GM21528 (cell line): ENCODE measurements around the gene SORL1-AS1.

ENCODE experiments used
- ATAC-seq: cut with Tn5 transposase; IDR thresholded peaks from one replicate; pipeline ENCODE4 v1.9.1; 2021; ENCODE audit warnings: mild to moderate bottlenecking, moderate library complexity; ENCODE audit not compliant: unreplicated experiment, low FRiP score

Gene SORL1-AS1

GRCh38 chr11:121452609-121453150, at the start of gene SORL1-AS1:
SORL1-AS1 (minus strand) TSS chr11:121452967.
- peak; percentile 33 for ATAC-seq

DNA sequence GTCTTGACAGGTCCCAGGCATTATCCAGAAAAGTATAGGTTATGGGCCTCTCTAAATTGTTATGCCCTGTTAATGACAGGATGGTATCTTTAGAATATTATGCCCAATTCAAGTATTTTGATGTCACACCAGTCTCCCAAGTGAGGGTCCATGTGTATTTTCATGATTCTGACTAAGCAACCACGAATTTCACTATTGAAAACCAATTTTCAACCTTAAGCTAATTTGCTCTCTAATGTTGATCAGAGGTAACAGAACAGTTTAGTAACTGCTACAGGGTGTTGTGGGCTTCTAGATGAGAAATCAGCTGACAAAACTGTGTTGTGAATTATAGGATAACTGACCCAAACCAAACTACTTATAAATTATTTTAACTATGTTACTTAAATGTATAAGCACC, 48.0 kb upstream of the SORL1-AS1 start:
- ATAC-seq, result no peak

DNA sequence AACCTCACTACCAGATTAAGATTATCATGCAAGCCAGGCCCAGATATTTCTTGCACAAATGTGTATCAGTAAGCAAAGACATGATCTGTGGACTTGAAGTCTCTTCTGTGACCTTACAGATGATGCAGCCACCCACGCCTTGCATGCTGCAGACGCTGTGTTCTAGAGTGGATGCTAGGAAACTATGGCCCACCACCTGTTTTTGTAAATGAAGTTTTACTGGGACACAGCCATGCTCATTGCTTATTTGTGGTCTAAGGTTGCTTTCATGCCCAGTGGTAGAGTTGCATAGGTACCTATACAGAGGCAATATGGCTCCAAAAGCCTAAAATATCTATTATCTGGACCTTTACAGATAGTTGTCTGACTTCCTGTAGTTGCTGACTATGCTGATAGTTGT, 47.5 kb upstream of the SORL1-AS1 start:
- ATAC-seq, result no peak

DNA sequence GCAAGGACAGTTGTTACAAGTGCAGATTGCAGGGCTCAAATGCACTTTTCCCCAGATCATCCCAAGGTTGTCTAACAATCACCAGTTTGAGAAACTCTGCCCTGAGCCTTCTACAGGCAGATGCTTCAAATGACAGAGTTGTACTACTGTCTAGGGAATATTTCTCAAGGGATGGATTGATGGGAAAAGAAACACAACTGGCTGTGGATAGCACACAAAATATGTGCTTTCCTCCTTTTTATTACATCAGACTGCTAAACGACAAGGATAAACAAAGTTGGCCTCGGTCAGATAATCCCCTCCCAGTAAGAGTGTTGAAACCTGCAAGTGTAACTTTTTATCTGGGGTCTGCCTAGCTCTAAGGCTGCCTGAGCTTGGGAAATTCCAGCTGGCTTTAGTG, 46.6 kb upstream of the SORL1-AS1 start:
- no peak for ATAC-seq

- no peak for ATAC-seq
These were observed 44.6 kb upstream of the SORL1-AS1 start for GRCh38 chr11:121497176-121497998.

DNA sequence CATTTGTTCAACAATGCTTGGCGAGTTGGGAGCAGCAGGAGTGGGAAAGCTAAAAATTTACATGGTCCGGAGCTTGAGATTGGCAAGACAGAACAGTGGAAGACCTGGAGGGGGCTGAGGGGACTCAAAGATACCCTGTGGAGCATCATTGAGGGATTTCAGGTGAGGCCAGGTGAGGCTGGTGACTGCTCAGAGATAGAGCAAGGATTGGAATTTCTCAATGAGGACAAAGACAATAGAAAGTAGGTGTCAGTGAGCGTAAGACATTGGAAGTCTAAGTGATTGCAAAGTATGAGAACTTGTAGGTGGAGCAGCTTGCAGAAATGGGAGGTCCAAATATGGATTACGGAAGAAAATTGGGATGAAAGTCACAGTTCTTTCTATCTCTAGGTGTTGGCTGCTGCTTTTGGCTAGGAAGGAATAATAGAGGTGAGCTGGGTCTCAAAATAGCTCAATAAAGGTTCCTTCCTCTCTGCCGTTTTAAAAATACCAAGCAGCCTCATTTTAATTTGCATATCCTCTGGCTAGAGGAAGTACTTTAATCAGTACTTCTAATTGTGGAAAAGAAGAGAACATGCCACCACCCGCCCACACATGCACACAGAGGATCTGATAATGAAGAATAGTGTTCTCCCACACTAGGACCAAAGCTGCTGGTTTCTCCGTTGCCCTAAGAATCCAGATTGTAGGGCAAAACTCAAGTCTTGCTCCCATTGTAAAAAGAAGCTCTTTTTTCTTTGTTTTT, 41.8 kb upstream of the SORL1-AS1 start:
- peak; percentile 83 for ATAC-seq

DNA sequence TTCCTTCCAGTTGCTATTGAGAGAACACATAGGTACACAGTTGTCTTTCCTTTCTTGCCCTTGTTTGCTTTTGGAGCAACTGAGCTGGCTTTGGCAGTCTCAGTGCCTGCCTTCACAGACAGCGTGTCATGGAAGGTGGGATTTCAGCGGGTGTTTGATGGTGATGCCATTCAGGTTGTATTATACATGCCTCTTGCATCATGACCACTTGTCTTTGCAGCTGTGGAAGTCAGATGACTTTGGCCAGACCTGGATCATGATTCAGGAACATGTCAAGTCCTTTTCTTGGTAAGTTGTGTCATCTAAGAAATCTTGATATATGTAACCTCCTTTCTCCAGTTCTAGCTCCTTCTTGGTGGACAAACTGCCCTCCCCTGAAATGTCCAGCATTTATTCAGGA, 37.1 kb upstream of the SORL1-AS1 start:
- ATAC-seq, result no peak

- ATAC-seq, result no peak
These were observed 35.9 kb upstream of the SORL1-AS1 start for GRCh38 chr11:121488641-121489040.

DNA sequence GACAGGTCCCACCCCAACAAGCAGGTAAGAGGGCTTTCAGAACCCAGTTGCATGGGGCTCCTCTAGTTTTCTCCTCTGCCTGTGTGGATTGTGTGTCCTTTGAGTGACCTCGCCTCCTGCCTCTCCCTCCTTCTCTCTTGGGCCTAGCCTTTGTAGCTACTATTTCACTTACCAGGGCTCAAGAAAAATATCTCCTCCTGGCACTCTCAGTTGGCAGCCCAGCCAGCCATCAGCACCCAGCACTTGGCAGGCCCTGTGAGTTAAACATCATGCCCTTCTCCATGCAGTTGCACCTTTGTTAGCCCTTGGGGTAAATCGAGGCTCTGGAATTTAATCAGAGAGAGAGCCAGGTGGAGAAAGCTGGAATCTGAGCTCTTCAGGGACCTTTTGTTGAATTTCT, 35.4 kb upstream of the SORL1-AS1 start:
- no peak for ATAC-seq

DNA sequence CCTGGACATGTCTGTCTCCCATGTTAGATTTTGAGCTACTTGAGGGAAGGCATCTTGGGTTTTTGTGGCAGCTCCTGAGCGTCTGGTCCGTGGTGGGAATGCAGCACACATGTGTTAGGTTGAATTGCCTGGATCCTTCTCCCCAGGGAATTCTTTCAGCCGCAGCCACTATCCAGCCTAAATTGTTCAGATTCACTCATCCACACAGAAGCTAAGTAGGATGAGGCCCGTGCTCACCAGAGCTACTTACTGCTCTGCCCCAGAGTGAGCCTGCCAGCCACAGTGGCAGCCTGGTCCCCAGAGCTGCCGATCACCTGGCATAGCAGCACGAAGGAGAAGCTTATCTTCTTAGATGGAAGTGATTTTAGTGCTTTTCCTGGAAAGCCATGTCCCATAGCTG, 34.4 kb upstream of the SORL1-AS1 start:
- no peak for ATAC-seq

GRCh38 chr11:121486054-121486453, 33.3 kb upstream of the SORL1-AS1 start:
- no peak for ATAC-seq

GRCh38 chr11:121485216-121485615, 32.4 kb upstream of the SORL1-AS1 start:
- ATAC-seq, result no peak

GRCh38 chr11:121483805-121484480, 31.2 kb upstream of the SORL1-AS1 start:
- ATAC-seq, result no peak

DNA sequence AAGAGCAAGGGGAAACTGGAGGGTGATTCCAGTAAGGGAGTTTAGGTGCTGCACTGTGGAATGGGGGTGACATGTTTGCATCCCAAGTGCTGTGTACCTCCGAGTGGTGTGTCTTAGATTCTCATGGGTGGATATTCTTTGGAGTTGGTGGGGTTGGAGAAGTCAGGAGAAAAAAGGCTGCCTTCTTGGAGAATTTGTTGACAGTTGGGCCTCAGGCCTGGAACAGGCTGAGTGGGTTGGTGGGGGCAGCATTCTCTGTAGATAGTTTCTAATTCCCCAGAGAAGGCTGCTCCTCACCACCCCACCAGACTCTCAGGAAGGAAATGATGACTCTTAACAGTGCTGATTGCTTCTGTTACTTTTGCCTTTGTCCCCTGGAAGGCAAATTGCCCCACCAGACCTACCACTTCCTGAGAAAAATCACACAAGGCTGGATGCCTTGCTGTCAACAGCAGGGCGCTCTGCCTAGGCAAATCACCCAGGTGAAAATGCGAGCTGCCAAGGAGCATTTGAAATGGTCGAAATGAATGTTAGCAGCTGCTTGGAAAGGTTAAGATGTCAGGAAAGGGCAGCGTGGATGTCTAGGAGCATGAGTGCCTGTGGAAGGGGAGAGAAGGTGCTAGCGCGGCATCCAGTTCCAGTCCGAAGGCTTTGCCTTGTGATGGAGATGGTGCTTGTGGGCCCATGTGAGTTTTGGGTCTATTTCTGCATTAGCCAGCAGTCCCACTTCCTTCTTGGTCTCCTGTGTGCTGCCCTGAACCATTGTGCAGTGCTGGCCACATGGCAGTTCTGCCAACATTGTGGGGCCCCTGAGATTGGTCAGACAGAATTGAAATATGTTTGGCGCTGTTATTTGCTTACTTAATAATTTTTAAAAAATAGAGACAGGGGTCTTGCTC, 29.7 kb upstream of the SORL1-AS1 start:
- peak; percentile 90 for ATAC-seq

- ATAC-seq, result peak; percentile 54
These were observed 28.9 kb upstream of the SORL1-AS1 start for GRCh38 chr11:121481484-121482230.

DNA sequence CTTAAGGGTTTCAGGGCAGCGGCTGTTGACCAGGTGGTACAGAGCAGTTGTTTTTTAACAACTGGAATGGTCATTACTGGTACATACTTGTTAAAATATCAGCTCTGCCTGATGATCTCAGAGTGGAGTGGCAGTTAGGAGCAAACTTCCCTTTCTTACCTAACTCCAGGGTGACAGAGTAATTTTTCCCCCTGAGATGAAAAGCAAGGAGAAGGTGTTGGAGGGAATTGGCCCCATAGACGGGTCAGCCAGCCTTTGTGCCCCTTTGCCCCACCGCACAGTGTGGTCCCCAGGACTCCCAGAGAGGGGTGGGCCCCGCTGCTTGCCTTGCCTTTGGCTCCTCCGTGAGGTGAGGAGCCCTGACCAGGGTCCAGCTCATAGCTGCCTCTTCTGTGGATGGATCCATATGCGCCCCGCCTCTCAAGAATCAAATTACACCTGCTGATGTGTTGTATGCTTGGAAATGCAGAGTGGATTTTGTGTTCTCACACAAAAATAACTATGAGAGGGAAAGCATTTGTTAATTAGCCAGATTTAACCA, 27.0 kb upstream of the SORL1-AS1 start:
- ATAC-seq, result no peak

GRCh38 chr11:121478895-121479697, 26.3 kb upstream of the SORL1-AS1 start:
- no peak for ATAC-seq

DNA sequence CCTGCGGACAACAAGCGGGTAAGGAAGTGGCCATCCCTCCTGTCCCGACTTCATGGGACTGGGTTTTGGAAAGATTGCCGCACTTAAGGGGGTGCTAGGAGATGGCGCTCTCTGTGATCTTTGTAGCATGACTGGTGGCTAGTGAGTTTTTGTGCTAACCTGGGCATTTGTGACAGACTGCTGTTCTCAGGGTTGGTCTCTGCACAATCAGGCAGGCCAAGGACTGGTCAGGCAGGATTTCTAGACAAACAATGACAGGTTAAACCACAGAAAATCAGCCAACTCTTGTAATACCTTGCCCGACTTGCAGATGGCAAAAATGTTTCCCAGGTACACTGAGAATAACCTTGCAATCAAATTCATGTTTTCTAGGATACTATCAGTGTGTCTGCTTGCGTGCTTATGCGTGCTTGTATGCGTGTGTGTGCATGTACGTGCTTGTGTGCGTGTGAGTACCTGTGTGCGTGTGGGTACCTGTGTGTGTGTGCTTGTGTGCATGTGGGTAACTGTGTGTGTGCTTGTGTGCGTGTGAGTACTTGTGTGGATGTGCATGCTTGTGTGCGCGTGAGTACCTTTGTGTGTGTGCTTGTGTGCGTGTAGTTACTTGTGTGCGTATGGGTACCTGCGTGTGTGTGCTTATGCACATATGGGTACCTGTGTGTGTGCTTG, 25.6 kb upstream of the SORL1-AS1 start:
- ATAC-seq, result no peak
